ENCODE results near the gene PYGB.
A peak's percentile ranks its signal among the peaks of the same experiment; 100 is the strongest.

The PYGB gene

DNA sequence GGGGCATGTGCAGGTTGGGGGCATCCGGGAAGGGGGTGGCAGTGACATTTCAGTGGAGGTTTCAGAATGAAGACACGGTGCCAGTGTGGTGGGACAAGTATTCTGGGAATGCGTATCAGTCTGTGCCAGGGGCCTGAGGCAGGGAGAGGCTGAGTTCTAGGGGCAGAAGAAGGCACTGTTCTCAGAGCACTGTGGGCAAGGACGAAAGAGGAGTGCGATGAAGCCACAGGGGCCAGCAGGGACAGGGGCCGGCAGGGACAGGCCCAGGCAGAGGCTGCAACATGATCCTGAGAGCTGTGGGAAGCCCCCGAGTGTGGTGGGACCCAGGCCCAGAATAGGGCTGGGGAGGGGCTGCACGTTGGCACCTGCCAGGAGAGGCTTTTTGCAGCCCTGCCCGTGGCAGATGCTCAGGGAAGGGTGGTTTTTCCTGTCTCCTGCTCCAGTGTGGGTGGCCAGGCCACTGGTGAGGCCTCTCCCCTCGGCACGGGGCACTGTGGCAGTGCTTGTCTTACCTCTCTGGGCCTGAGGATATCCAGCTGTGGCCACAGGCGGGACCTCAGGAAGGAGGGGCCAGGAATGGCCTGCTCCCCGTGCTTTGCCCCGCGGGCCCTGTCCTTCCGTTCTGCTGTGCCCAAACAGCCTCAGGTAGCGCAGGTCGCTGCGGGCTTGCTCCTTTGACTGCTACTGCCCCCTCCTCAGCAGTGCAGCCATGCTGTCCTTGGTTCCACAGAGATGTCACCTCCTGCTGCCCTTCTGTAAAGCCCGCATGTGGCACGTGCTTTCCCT lies 42.4 kb upstream of the PYGB start:
- TF ChIP-seq CTCF (conservative IDR thresholded peaks at IDR 0.05) (no peak), ZFX (IDR thresholded peaks at IDR 0.05) (no peak)
- H3K27ac ChIP-seq = peak overlapping the region; percentile 3; the same call in 1 of the 2 replicates

DNA sequence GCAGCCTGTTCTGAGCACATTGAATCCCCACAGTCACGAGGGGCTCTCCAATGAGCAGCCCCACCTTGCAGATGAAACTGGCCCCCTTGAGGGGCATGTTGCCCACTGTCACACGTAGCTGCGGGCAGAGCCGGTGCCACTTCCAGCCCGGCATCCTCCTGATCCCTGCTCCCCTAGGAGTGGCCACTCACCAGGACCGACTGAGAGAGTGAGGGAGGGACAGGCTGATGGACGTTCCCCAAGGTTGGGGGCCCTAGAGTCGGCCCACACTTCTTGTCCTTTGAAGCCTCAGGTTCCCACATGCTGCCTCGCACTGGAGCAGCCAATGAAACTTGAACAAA lies 41.9 kb upstream of the PYGB start:
- TF ChIP-seq CTCF (conservative IDR thresholded peaks at IDR 0.05) (no peak), ZFX (IDR thresholded peaks at IDR 0.05) (no peak)
- H3K27ac ChIP-seq = peak overlapping the region; percentile 3; the same call in 1 of the 2 replicates

DNA sequence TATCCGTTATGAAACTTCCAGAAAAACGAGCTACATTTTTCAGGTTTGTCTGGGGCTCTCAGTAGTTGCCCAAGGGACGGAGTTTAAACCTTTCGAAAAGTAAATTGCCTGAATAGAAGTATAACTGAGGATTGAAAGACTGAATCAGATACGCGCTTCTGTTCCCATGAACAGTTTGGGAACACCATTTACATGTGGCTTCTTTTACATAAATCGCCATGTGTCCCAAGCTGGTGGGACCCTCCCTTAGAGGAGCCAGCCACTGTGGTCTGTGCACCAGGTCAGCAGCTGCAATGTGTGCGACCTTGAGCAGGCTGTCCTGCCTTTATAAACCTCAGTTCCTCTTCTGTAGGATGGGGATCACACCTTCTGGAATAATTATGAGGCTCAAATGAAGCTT lies 41.3 kb upstream of the PYGB start:
- TF ChIP-seq ZFX (IDR thresholded peaks at IDR 0.05) (no peak), CTCF (conservative IDR thresholded peaks at IDR 0.05) (no peak)
- no peak overlapping the region for H3K27ac ChIP-seq

GRCh38 chr20:25207149-25207959 lies 40.5 kb upstream of the PYGB start:
- TF ChIP-seq CTCF (conservative IDR thresholded peaks at IDR 0.05) = no peak
- TF ChIP-seq ZFX (IDR thresholded peaks at IDR 0.05) = no peak
- no peak overlapping the region for H3K27ac ChIP-seq

DNA sequence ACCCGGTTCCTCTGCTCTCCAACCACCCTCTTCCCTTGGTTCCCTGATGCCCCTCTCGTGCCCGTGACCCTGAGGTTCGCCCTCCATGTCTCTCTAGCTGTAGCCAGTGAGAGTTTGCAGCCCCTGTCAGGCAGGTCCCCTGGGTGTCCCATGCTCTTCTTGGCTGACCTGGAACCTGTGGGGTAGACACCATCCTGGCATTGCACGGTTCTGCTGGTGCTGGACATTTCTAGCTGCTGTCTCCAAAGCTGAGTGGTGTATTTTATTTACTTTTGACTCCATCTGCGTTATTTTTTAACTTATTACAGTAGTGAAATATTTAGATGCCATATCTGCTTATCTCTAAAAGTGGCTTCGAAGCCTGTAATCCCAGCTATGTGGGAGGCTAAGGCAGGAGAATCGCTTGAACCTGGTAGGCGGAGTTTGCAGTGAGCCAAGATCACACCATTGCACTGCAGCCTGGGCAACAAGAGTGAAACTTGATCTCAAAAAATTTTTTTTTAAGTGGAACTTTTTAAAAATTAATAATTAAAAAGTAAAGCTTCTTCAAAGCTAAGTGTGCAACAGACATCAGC lies 39.8 kb upstream of the PYGB start:
- H3K27ac ChIP-seq = no peak overlapping the region
- TF ChIP-seq CTCF (conservative IDR thresholded peaks at IDR 0.05) (no peak), ZFX (IDR thresholded peaks at IDR 0.05) (no peak)

- no peak overlapping the region for H3K27ac ChIP-seq
- TF ChIP-seq ZFX (IDR thresholded peaks at IDR 0.05) (no peak), CTCF (conservative IDR thresholded peaks at IDR 0.05) (no peak)
Observed at GRCh38 chr20:25209400-25209799, 38.5 kb upstream of the PYGB start.

GRCh38 chr20:25209911-25210310 lies 38.0 kb upstream of the PYGB start:
- TF ChIP-seq ZFX (IDR thresholded peaks at IDR 0.05) (no peak), CTCF (conservative IDR thresholded peaks at IDR 0.05) (no peak)
- H3K27ac ChIP-seq = no peak overlapping the region

Measured in C4-2B (cell line).